ENCODE measurements around the gene SPIRE2.

SPIRE2 gene

DNA sequence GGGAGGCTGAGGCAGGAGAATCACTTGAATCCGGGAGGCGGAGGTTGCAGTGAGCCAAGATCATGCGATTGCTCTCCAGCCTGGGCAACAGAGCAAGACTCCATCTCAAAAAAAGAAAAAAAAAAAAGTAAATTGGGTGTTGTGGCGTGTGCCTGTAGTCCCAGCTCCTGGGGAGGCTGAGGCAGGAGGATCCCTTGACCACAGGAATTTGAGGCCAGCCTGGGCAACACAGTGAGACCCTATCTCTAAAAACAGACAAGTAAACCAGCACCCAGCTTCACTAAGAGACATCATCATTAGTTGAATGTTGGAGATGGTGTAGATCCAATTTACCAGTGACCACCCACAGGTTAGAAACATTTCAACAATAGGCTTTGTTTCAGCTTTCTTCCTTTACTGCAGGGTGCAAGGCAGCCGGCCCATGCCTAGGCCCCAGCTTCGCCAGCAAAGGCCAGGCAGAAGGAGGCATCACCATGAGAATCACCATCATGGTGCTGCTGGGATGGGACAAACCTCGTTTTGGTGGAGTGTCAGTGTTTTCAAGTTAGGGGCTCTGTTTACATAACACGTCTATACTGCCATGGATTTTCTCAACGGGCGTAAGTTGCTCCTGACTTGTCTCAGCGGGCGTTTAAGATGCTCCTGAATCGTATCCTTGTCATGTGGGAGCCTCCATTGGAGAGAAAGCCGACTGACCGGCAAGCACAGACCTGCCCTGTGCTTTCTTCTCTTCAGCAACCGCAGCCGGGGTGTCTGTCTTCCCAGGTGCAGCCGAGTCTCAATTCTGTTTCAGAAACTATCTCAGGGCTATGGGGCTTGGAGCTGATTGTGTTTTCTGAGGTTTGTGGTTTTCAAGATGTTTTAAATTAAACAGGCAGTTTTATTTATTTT lies 52.4 kb downstream of the SPIRE2 start:
- Histone ChIP-seq H3K4me3 (replicated peaks; ENCODE audit: low read depth, low read length) (no peak overlapping the region), H3K36me3 (ENCODE audit: control insufficient read depth, insufficient read depth, low read length) (peaks cover 29% of the 10 kb centered on the region), H3K27me3 (replicated peaks; ENCODE audit: control insufficient read depth, insufficient read depth, low read length) (no peaks in the 10 kb centered on the region)
- DNase-seq (ENCODE audit: extremely low read depth, insufficient read length), result no peak
- no peak for TF ChIP-seq CTCF (IDR thresholded peaks at IDR 0.05; ENCODE audit: insufficient read depth, low read length, poor library complexity, severe bottlenecking)

DNA sequence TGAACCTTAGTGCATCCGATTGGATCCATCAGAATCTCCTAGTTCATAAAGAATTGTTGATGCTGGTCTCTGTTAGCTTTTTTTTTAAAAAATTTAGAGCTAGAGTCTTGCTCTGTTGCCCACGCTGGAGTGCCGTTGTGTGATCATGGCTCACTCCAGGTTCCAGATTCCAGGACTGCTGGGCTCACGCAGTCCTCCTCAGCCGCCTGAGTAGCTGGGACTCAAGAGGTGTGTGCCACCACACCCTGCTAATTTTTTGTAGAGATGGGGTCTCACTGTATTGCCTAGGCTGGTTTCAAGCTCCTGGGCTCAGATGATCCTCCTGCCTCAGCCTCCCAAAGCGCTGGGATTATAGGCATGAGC lies 53.1 kb downstream of the SPIRE2 start:
- no peak for TF ChIP-seq CTCF (IDR thresholded peaks at IDR 0.05; ENCODE audit: insufficient read depth, low read length, poor library complexity, severe bottlenecking)
- H3K27me3 ChIP-seq (replicated peaks; ENCODE audit: control insufficient read depth, insufficient read depth, low read length), result no peaks in the 10 kb centered on the region
- H3K4me3 ChIP-seq (replicated peaks; ENCODE audit: low read depth, low read length), result no peak overlapping the region
- DNase-seq (ENCODE audit: extremely low read depth, insufficient read length), result no peak
- H3K36me3 ChIP-seq (ENCODE audit: control insufficient read depth, insufficient read depth, low read length), result peaks cover 29% of the 10 kb centered on the region

DNA sequence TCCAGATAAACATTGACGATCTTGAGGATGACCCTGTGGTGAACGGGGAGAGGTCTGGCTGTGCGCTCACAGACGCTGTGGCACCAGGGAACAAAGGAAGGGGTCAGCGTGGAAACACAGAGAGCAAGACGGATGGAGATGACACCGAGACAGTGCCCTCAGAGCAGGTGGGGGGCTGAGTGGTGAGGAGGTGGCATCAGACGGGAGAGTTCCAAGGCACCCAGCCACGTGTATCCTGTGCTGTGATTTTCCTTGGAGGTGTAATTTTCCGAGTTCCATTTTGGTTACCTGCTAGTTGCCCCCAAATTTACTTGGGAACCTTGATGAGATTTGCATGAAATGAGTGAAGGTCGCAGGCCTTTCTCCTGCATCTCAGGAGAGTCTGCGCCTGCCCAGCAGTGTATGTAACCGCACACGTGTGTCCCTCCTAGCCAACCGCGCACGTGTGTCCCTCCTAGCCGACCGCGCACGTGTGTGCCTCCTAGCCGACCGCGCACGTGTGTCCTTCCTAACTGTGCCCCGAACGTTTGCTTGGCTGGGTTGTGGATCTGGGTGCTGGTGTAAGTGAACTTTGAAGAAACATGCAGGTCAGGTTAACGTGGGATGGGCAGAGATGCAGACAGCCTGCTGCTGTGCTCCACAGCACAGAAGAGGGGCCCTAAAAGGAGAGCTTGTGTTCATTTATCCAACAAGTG lies 55.2 kb downstream of the SPIRE2 start:
- Histone ChIP-seq H3K4me3 (replicated peaks; ENCODE audit: low read depth, low read length) (no peak overlapping the region), H3K27me3 (replicated peaks; ENCODE audit: control insufficient read depth, insufficient read depth, low read length) (no peaks in the 10 kb centered on the region), H3K36me3 (ENCODE audit: control insufficient read depth, insufficient read depth, low read length) (peaks cover 40% of the 10 kb centered on the region)
- DNase-seq (ENCODE audit: extremely low read depth, insufficient read length), result no peak
- TF ChIP-seq CTCF (IDR thresholded peaks at IDR 0.05; ENCODE audit: insufficient read depth, low read length, poor library complexity, severe bottlenecking), result no peak

- no peak for TF ChIP-seq CTCF (IDR thresholded peaks at IDR 0.05; ENCODE audit: insufficient read depth, low read length, poor library complexity, severe bottlenecking)
- no peak for DNase-seq (ENCODE audit: extremely low read depth, insufficient read length)
- H3K36me3 ChIP-seq (ENCODE audit: control insufficient read depth, insufficient read depth, low read length), result peaks cover 36% of the 10 kb centered on the region
- H3K27me3 ChIP-seq (replicated peaks; ENCODE audit: control insufficient read depth, insufficient read depth, low read length), result no peaks in the 10 kb centered on the region
- no peak overlapping the region for H3K4me3 ChIP-seq (replicated peaks; ENCODE audit: low read depth, low read length)
Measured at GRCh38 chr16:89884041-89884421, 55.8 kb downstream of the SPIRE2 start.

GRCh38 chr16:89887243-89887642 lies 59.0 kb downstream of the SPIRE2 start:
- no peak for DNase-seq (ENCODE audit: extremely low read depth, insufficient read length)
- Histone ChIP-seq H3K36me3 (ENCODE audit: control insufficient read depth, insufficient read depth, low read length) (peaks cover 46% of the 10 kb centered on the region), H3K4me3 (replicated peaks; ENCODE audit: low read depth, low read length) (no peak overlapping the region), H3K27me3 (replicated peaks; ENCODE audit: control insufficient read depth, insufficient read depth, low read length) (no peaks in the 10 kb centered on the region)
- no peak for TF ChIP-seq CTCF (IDR thresholded peaks at IDR 0.05; ENCODE audit: insufficient read depth, low read length, poor library complexity, severe bottlenecking)
